Pulmonary artery endothelial cell (primary cell): Measurements from ENCODE around the gene PPFIBP2. TPM values are rescaled to one million over a fixed set of nuclear protein-coding genes. Genes with fewer than 3 reads are reported as not detected.
"Not testable (repeated sequence)": the region's sequence is repeated elsewhere in the genome, so short reads cannot be mapped to it uniquely, and the experiment has no call there.

Experiments
- DNase-seq: peaks from one replicate; pipeline ENCODE4 v3.0.0-alpha.2; 2011; ENCODE audit warnings: low read depth, low spot score
- total RNA-seq: library from RNA; depleted of rRNA; stranded (reverse); fragments of >200 nt; gene quantifications from 2 replicates; pipeline ENCODE4 v1.2.3, GENCODE V29; 2014

The PPFIBP2 gene
- total RNA-seq, 1 donor from 2014 or later = 1.7 TPM

GRCh38 chr11:7498193-7498592 is 15.6 kb upstream of the PPFIBP2 start:
- no peak for DNase-seq

GRCh38 chr11:7499081-7499480 is 14.7 kb upstream of the PPFIBP2 start:
- DNase-seq = no peak

- DNase-seq = no peak
Measured at GRCh38 chr11:7500251-7500650, 13.5 kb upstream of the PPFIBP2 start.

- DNase-seq = no peak
Measured at GRCh38 chr11:7501251-7501650, 12.5 kb upstream of the PPFIBP2 start.

GRCh38 chr11:7501894-7502293 is 11.9 kb upstream of the PPFIBP2 start:
- no peak for DNase-seq

- no peak for DNase-seq
Measured at GRCh38 chr11:7506243-7506642, 7.6 kb upstream of the PPFIBP2 start.

- DNase-seq = no peak
Measured at GRCh38 chr11:7508087-7508486, 5.7 kb upstream of the PPFIBP2 start.

- no peak for DNase-seq
Measured at GRCh38 chr11:7509966-7510365, 3.8 kb upstream of the PPFIBP2 start.

- peak; percentile 19 for DNase-seq
Measured at GRCh38 chr11:7511401-7511800, 2.4 kb upstream of the PPFIBP2 start.

GRCh38 chr11:7512525-7513233 is 1.1 kb upstream of the PPFIBP2 start:
- DNase-seq = no peak

GRCh38 chr11:7514099-7514591 is 346 bp downstream of the PPFIBP2 start:
- no peak for DNase-seq

- no peak for DNase-seq
Measured at GRCh38 chr11:7515447-7515886, 1.7 kb downstream of the PPFIBP2 start.

GRCh38 chr11:7516475-7516874 is 2.7 kb downstream of the PPFIBP2 start:
- no peak for DNase-seq

GRCh38 chr11:7517743-7518142 is 3.9 kb downstream of the PPFIBP2 start:
- DNase-seq = not testable (repeated sequence)

GRCh38 chr11:7518811-7519562 is 5.2 kb downstream of the PPFIBP2 start:
- DNase-seq = no peak

- DNase-seq = no peak
Measured at GRCh38 chr11:7520011-7520942, 6.5 kb downstream of the PPFIBP2 start.

- DNase-seq = no peak
Measured at GRCh38 chr11:7520981-7521487, 7.2 kb downstream of the PPFIBP2 start.

- no peak for DNase-seq
Measured at GRCh38 chr11:7522121-7522520, 8.3 kb downstream of the PPFIBP2 start.

- DNase-seq = no peak
Measured at GRCh38 chr11:7522546-7522945, 8.7 kb downstream of the PPFIBP2 start.

- DNase-seq = no peak
Measured at GRCh38 chr11:7523416-7524210, 9.8 kb downstream of the PPFIBP2 start.
